Stimulated activated CD8-positive, alpha-beta memory T cell treated with anti-CD3 and anti-CD28 coated beads, Interleukin-4, amount 100 ng/mL, for 1 hour (primary cell): ENCODE data around the gene CAMSAP1.

Experiments used
- DNase-seq, 2 donors: peaks; one replicate each; pipeline ENCODE4 v3.0.0-alpha.2; 2020; ENCODE audit warnings: low read depth in 2 of 2, low spot score in 1 of 2

Gene CAMSAP1

GRCh38 chr9:135815830-135816650 is 91.3 kb downstream of the CAMSAP1 start:
- DNase-seq, result no peak

DNA sequence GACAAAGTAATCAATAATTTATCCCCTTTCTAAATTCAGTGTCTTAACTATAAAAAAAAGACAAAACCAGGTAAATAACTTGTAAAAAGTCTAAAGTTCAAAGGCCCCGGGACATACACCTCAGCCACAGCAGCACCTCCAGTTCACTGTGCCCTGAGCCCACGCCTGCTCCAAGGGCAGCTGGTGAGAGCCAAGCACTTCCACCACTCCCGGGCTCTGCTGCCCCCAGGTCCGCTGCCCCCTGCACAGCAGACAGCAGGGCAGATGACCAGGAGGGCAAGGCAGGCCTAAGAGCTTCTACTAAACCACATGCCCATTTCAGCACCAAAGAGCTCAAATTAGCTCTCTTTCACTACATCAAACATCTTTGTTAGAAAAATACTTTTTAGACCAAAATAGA is 91.9 kb downstream of the CAMSAP1 start:
- no peak for DNase-seq

- no peak for DNase-seq
Observed at GRCh38 chr9:135814421-135815095, 92.8 kb downstream of the CAMSAP1 start.

DNA sequence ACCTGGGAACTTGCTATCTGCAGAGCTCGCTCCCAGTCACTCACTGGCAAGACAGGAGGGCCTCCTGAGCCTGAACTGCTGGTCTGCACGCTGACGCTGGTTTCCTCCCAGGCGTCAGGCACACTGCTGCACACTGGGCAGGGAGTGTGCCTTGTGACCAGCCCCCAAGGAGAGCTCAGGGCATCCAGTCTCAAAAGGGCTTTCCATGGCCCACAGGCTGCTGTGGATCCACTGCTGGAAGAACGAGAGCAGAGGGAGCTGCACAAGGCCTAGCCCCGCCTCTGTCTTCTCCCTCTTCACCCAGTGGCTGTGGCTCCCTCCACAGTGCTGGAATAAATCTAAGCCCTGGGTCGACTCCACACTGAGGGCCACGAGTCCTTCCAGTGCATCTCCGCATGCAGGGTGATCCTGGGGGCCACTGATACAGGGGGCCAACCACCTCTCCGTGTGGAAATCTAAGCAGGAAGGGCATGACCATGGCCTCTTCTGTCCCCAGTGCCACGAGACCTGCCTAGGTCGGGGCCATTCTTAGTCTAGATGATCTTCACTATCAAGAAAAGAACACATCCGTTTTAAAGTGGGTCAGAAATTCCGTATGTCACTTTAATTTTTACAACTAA is 93.6 kb downstream of the CAMSAP1 start:
- no peak for DNase-seq

- no peak for DNase-seq
Observed at GRCh38 chr9:135812961-135813360, 94.4 kb downstream of the CAMSAP1 start.

- no peak for DNase-seq
Observed at GRCh38 chr9:135811801-135812200, 95.5 kb downstream of the CAMSAP1 start.

GRCh38 chr9:135810806-135811575 is 96.4 kb downstream of the CAMSAP1 start:
- DNase-seq, result no peak

GRCh38 chr9:135809166-135809565 is 98.2 kb downstream of the CAMSAP1 start:
- DNase-seq, result no peak

DNA sequence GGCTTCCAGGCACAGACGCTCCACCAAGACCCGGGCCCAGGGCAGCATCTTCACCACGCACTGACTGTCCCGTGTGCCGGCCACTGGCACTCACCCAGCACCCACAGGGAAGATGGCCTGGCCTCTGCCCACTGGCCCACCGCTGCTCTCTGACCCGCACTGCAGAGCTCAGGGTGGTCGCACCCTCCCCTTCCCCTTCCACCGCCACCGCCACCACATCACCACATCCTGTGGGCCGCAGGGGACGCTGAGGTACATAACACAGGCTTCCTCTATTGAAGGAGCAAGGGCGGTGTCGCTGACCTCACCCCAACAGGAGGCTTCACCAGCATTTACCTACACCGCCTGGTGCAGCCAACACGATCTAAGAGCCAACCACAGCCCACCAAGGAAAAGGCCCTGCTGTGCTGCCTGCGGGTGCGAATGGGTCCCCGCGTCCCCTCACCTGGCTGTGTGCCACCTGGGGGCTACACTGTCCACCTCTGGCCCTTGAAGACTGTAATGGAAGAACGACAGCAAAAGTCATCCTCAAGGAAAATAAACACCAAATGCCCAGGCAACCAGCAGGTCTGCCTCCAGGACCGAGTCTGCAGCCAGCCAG is 101.8 kb downstream of the CAMSAP1 start:
- no peak for DNase-seq

GRCh38 chr9:135804581-135805421 is 102.5 kb downstream of the CAMSAP1 start:
- no peak for DNase-seq

GRCh38 chr9:135803441-135803840 is 103.9 kb downstream of the CAMSAP1 start:
- DNase-seq, result no peak

DNA sequence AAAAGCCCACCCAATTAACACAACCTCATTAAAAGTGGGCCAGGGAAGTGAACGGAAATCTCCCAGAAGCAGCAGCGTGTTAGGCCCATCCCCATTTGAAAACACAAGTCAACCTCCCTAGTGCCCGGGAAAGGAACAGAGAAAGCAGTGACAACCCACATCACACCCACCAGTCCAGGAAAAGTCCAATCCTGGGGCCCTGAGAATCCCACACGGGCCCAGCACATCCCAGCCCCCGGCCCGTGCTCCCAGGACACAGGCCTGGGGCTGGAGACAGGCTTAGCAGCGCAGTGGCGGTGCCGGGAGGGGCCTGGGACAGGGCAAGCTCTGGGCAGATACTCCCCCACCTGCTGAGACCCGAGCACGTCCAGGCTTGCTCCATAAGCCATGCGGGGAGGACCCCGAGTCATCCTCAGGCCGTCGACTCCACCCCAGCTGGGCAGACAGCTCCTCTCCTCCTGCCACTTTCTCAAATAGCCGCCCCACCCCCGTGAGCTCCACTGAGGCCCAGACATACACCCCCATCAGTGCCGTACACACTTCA is 104.4 kb downstream of the CAMSAP1 start:
- no peak for DNase-seq

- no peak for DNase-seq
Observed at GRCh38 chr9:135801070-135801469, 106.3 kb downstream of the CAMSAP1 start.

DNA sequence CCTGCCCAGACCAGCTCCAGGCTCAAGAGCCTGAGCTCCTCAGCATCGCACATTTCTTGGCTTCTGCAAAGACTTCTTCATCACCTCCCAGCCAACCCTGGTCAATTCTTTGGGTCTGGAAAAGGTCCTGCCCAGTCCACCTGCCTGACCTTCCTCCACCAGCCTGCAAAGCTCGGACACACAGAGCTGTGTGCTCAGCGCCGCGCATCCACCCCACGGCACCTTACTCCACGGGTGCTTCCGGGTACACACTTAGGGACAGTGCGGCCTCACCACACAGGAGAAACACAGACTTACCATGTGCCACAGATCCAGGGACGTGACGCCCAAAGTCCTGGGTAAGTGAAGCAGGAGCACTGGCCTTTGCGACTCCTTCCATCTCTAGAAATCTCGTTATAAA is 108.1 kb downstream of the CAMSAP1 start:
- no peak for DNase-seq

GRCh38 chr9:135798263-135798585 is 109.1 kb downstream of the CAMSAP1 start:
- DNase-seq, result no peak

GRCh38 chr9:135797507-135798262 is 109.7 kb downstream of the CAMSAP1 start:
- no peak for DNase-seq

DNA sequence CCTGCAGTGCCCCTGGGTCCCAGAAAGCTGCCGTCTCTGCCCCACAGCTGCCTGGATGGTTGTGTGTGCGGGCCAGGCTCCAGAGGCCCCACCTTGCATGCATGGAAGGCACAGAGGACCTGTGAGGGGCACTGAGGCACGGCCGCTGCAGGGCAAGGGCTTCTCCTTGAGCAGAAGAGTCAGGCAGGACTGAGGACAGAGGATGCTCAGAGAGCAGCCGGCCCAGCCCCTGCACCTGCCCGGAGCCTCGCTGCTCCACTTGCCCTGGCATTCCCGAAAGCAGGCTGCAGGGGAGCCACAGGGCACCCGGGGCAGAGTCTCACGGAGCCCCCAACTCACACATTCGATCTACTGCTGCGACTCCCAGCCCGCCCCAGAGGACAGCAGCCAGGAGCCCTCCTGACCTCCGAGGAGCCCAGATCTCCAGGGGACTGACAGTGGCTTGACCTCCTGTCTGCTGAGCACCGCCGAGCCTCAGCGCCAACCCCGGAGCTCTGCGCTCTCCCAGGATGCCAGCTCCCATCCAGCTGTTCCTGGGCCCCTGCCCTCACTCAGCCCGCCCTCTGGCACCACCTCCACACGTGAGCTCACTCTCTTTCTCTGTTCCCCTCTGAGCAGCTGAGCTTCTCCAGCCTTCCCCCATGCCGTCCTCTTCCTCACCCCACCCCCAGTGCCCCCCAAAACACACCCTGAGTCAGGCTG is 110.4 kb downstream of the CAMSAP1 start:
- DNase-seq, result no peak

DNA sequence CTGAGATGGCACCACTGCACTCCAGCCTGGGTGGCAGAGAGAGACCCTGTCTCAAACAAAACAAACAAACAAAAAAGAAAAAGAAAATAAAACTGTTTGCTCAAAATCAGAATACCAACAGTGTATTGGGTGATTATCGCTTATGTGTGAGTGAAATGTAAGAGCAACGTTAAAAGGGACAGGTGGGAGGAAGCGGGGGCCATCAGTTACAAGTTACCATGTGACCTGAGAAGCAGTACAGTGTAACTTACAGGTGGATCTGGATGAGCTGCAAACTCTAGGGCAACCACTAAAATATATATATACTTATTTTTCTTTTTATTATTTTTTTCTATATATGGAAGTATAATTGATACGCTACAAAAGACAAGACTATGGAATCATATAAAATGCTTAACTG is 112.0 kb downstream of the CAMSAP1 start:
- no peak for DNase-seq
